GM23338 (cell line): Measurements from ENCODE around the gene SCN4B. TPM values are rescaled to one million over a fixed set of nuclear protein-coding genes. Genes with fewer than 3 reads are reported as not detected.

Experiments
- ATAC-seq: fragments of 200-7000 bp; cut with Tn5 transposase; 3 replicates; pipeline ENCODE4 v1.9.1; 2020
- DNase-seq: peaks from one replicate; pipeline ENCODE4 v3.0.0-alpha.2; 2015; ENCODE audit warnings: low spot score
- H2AFZ ChIP-seq: fragments of 200-600 bp; sonication (generic); 2 replicates; pipeline ENCODE4 v1.8.0; 2016; ENCODE audit warnings: antibody characterized with exemption, mild to moderate bottlenecking, moderate library complexity
- H3F3A ChIP-seq: fragments of 200-600 bp; sonication (generic); replicated peaks from 2 replicates; pipeline ENCODE4 v1.8.0; 2017; ENCODE audit warnings: antibody characterized with exemption, mixed run types, low read depth
- H3K27ac ChIP-seq: fragments of 200-600 bp; sonication (generic); 2 replicates; pipeline ENCODE4 v1.6.1; 2016; ENCODE audit warnings: low read depth
- H3K27me3 ChIP-seq: fragments of 200-600 bp; sonication (generic); 2 replicates; pipeline ENCODE4 v1.8.0; 2016; ENCODE audit warnings: mild to moderate bottlenecking, mixed run types, moderate library complexity; ENCODE audit not compliant: insufficient read depth
- H3K36me3 ChIP-seq: fragments of 200-600 bp; sonication (generic); 2 replicates; pipeline ENCODE4 v1.8.0; 2016; ENCODE audit warnings: mild to moderate bottlenecking; ENCODE audit not compliant: insufficient read depth
- H3K4me1 ChIP-seq: fragments of 200-600 bp; sonication (generic); 2 replicates; pipeline ENCODE4 v1.8.0; 2016; ENCODE audit warnings: mild to moderate bottlenecking, moderate library complexity; ENCODE audit not compliant: insufficient read depth
- H3K4me2 ChIP-seq: fragments of 200-600 bp; sonication (generic); 2 replicates; pipeline ENCODE4 v1.7.1; 2017; ENCODE audit warnings: mixed run types
- H3K4me3 ChIP-seq: fragments of 200-600 bp; sonication (generic); 2 replicates; pipeline ENCODE4 v1.6.1; 2016; ENCODE audit warnings: mixed run types
- H3K79me2 ChIP-seq: fragments of 200-600 bp; sonication (generic); replicated peaks from 2 replicates; pipeline ENCODE4 v1.8.0; 2017; ENCODE audit warnings: mild to moderate bottlenecking; ENCODE audit not compliant: insufficient read depth
- H3K9me2 ChIP-seq: fragments of 200-600 bp; sonication (generic); 2 replicates; pipeline ENCODE4 v1.8.0; 2017; ENCODE audit not compliant: insufficient read depth
- H4K20me1 ChIP-seq: fragments of 200-600 bp; sonication (generic); replicated peaks from 2 replicates; pipeline ENCODE4 v1.8.0; 2017; ENCODE audit warnings: mild to moderate bottlenecking; ENCODE audit not compliant: insufficient read depth
- H3K27ac Mint-ChIP-seq: 2 replicates; pipeline ENCODE4 v1.8.0; 2020; ENCODE audit warnings: inconsistent platforms, mild to moderate bottlenecking, moderate library complexity, mixed read lengths
- H3K27me3 Mint-ChIP-seq: 3 replicates; pipeline ENCODE4 v1.8.0; 2022; ENCODE audit warnings: low read depth, mild to moderate bottlenecking, moderate library complexity, mixed read lengths, inconsistent platforms; ENCODE audit not compliant: insufficient read depth, poor library complexity
- H3K36me3 Mint-ChIP-seq: 3 replicates; pipeline ENCODE4 v1.8.0; 2021; ENCODE audit warnings: low read depth, mild to moderate bottlenecking, inconsistent platforms, moderate library complexity, mixed read lengths
- H3K4me1 Mint-ChIP-seq: 3 replicates; pipeline ENCODE4 v1.8.0; 2020; ENCODE audit warnings: mild to moderate bottlenecking, inconsistent platforms, mixed read lengths
- H3K4me3 Mint-ChIP-seq: 3 replicates; pipeline ENCODE4 v1.8.0; 2021; ENCODE audit warnings: moderate library complexity, mild to moderate bottlenecking, inconsistent platforms, mixed read lengths
- H3K9me3 Mint-ChIP-seq: 3 replicates; pipeline ENCODE4 v1.8.0; 2020; ENCODE audit warnings: moderate library complexity, mild to moderate bottlenecking, inconsistent platforms, mixed read lengths
- CREB1 ChIP-seq: fragments of 250-450 bp; sonication (Bioruptor Pico); IDR thresholded peaks from 2 replicates; pipeline ENCODE4 v1.5.0; 2020; ENCODE audit warnings: low read depth, mild to moderate bottlenecking, moderate library complexity
- JUNB ChIP-seq: IDR thresholded peaks from one replicate; pipeline ENCODE4 v1.6.1; 2016; ENCODE audit warnings: antibody characterized with exemption; ENCODE audit not compliant: unreplicated experiment
- NANOG ChIP-seq: IDR thresholded peaks from 2 replicates; pipeline ENCODE4 v1.6.1; 2016; ENCODE audit warnings: antibody characterized with exemption, borderline replicate concordance
- POLR2AphosphoS5 ChIP-seq: IDR thresholded peaks from 2 replicates; pipeline ENCODE4 v1.6.1; 2016; ENCODE audit warnings: antibody characterized with exemption, low read depth
- ZNF114 ChIP-seq: fragments of 250-450 bp; sonication (Bioruptor Pico); IDR thresholded peaks from 2 replicates; pipeline ENCODE4 v1.5.0; 2020; ENCODE audit warnings: mild to moderate bottlenecking, moderate library complexity
- ZNF331 ChIP-seq: fragments of 250-450 bp; sonication (Bioruptor Pico); IDR thresholded peaks from 2 replicates; pipeline ENCODE4 v1.5.0; 2020; ENCODE audit warnings: low read depth, mild to moderate bottlenecking, moderate library complexity
- polyA plus RNA-seq: library from polyadenylated mRNA; unstranded; fragments of >200 nt; fragmentation: Nextera tagmentation; extraction: Ambion mirVana; gene quantifications from 2 replicates; pipeline ENCODE4 v1.2.1, GENCODE V29; 2016
- total RNA-seq: library from RNA; depleted of rRNA; stranded (reverse); fragments of >200 nt; shearing (Covaris generic); gene quantifications from 2 replicates; pipeline ENCODE4 v1.2.3, GENCODE V29; 2014
- TF ChIP-seq, protein P1 (sequence below): fragments of 250-450 bp; sonication (Bioruptor Pico); IDR thresholded peaks from 2 replicates; pipeline ENCODE4 v1.5.0; 2020; ENCODE audit warnings: mild to moderate bottlenecking, moderate library complexity
- TF ChIP-seq, protein P2 (sequence below), 2 experiments: fragments of 200-600 bp in 1 of 2; sonication (generic) in 1 of 2; conservative IDR thresholded peaks; 2 replicates each; pipeline versions ENCODE4 v1.5.1 to v1.6.1; 2016 to 2017; ENCODE audit warnings: antibody characterized with exemption in 2 of 2, low read depth in 2 of 2, mild to moderate bottlenecking in 2 of 2, moderate library complexity in 1 of 2

The SCN4B gene
- total and polyA plus RNA-seq, 2 experiments from 2014 or later = 0.45 to 3.0 TPM

DNA sequence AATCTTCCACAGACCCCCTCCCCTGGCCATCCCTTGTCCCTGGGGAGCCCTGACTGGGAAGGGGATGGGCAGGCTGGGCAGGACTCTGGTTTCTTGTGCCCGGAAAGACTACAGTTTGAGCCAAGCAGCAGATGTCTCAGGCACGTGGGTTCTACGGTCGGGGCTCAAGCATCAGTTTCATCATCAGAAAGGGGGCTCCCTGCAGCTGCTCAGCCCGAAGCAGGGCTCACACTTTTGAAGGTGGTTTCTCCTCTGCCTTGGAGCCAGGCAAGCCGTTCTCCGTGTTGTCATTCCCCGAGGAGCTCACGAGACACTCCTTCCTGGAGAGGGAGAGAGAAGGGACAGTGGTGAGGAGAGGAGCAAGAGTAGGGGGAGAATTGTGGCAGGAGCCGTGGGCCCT is 15.8 kb downstream of the SCN4B start (continued):
- TF ChIP-seq, protein P1, sequence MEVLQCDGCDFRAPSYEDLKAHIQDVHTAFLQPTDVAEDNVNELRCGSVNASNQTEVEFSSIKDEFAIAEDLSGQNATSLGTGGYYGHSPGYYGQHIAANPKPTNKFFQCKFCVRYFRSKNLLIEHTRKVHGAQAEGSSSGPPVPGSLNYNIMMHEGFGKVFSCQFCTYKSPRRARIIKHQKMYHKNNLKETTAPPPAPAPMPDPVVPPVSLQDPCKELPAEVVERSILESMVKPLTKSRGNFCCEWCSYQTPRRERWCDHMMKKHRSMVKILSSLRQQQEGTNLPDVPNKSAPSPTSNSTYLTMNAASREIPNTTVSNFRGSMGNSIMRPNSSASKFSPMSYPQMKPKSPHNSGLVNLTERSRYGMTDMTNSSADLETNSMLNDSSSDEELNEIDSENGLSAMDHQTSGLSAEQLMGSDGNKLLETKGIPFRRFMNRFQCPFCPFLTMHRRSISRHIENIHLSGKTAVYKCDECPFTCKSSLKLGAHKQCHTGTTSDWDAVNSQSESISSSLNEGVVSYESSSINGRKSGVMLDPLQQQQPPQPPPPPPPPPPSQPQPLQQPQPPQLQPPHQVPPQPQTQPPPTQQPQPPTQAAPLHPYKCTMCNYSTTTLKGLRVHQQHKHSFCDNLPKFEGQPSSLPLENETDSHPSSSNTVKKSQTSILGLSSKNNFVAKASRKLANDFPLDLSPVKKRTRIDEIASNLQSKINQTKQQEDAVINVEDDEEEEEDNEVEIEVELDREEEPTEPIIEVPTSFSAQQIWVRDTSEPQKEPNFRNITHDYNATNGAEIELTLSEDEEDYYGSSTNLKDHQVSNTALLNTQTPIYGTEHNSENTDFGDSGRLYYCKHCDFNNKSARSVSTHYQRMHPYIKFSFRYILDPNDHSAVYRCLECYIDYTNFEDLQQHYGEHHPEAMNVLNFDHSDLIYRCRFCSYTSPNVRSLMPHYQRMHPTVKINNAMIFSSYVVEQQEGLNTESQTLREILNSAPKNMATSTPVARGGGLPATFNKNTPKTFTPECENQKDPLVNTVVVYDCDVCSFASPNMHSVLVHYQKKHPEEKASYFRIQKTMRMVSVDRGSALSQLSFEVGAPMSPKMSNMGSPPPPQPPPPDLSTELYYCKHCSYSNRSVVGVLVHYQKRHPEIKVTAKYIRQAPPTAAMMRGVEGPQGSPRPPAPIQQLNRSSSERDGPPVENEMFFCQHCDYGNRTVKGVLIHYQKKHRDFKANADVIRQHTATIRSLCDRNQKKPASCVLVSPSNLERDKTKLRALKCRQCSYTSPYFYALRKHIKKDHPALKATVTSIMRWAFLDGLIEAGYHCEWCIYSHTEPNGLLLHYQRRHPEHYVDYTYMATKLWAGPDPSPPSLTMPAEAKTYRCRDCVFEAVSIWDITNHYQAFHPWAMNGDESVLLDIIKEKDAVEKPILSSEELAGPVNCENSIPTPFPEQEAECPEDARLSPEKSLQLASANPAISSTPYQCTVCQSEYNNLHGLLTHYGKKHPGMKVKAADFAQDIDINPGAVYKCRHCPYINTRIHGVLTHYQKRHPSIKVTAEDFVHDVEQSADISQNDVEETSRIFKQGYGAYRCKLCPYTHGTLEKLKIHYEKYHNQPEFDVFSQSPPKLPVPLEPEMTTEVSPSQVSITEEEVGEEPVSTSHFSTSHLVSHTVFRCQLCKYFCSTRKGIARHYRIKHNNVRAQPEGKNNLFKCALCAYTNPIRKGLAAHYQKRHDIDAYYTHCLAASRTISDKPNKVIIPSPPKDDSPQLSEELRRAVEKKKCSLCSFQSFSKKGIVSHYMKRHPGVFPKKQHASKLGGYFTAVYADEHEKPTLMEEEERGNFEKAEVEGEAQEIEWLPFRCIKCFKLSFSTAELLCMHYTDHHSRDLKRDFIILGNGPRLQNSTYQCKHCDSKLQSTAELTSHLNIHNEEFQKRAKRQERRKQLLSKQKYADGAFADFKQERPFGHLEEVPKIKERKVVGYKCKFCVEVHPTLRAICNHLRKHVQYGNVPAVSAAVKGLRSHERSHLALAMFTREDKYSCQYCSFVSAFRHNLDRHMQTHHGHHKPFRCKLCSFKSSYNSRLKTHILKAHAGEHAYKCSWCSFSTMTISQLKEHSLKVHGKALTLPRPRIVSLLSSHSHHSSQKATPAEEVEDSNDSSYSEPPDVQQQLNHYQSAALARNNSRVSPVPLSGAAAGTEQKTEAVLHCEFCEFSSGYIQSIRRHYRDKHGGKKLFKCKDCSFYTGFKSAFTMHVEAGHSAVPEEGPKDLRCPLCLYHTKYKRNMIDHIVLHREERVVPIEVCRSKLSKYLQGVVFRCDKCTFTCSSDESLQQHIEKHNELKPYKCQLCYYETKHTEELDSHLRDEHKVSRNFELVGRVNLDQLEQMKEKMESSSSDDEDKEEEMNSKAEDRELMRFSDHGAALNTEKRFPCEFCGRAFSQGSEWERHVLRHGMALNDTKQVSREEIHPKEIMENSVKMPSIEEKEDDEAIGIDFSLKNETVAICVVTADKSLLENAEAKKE (CRISPR knock-in tag) = no peak
- TF ChIP-seq ZNF114 (CRISPR knock-in tag) = no peak
- no peak for TF ChIP-seq NANOG
- TF ChIP-seq JUNB = no peak
- no peak for TF ChIP-seq ZNF331
- TF ChIP-seq, protein P2, sequence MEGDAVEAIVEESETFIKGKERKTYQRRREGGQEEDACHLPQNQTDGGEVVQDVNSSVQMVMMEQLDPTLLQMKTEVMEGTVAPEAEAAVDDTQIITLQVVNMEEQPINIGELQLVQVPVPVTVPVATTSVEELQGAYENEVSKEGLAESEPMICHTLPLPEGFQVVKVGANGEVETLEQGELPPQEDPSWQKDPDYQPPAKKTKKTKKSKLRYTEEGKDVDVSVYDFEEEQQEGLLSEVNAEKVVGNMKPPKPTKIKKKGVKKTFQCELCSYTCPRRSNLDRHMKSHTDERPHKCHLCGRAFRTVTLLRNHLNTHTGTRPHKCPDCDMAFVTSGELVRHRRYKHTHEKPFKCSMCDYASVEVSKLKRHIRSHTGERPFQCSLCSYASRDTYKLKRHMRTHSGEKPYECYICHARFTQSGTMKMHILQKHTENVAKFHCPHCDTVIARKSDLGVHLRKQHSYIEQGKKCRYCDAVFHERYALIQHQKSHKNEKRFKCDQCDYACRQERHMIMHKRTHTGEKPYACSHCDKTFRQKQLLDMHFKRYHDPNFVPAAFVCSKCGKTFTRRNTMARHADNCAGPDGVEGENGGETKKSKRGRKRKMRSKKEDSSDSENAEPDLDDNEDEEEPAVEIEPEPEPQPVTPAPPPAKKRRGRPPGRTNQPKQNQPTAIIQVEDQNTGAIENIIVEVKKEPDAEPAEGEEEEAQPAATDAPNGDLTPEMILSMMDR (conservative IDR thresholded peaks at IDR 0.05; ENCODE audit: low read depth in 2 of 2) = no peak
- no peak for TF ChIP-seq CREB1 (CRISPR knock-in tag)
- TF ChIP-seq POLR2AphosphoS5 = no peak

DNA sequence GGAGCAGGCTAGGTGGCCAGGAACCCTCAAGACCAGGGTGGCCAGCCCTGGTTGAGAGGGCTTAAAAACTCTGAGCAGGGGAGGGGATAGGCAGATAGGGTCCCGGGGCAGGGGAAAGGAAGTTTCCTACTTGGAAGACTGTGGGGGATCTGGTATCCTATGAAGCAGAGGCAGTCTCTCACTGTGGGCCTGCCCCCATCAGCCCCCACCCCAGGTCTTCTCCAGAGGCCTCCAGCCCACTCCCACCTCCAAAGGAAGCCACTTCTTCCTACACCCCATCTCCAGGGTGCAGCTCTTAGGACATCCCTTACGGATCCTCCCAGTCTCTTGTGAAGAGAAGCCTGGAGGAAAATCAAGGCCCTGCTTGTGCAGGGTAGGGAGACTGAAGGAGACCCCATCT is 16.3 kb downstream of the SCN4B start:
- peaks cover 8% of the 10 kb centered on the region for H3K27me3 Mint-ChIP-seq
- TF ChIP-seq, protein P1 (CRISPR knock-in tag) = no peak

More for the DNA sequence above, 16.3 kb downstream of the SCN4B start:
- no peak overlapping the region for H3K27ac Mint-ChIP-seq
- H3K4me3 ChIP-seq = no peak overlapping the region
- H4K20me1 ChIP-seq = no peaks in the 10 kb centered on the region
- no peaks in the 10 kb centered on the region for H3K9me3 Mint-ChIP-seq
- H3K27ac ChIP-seq = no peak overlapping the region
- no peak overlapping the region for H3K4me2 ChIP-seq
- no peak overlapping the region for H2AFZ ChIP-seq
- no peaks in the 10 kb centered on the region for H3K36me3 ChIP-seq
- ATAC-seq (no peak), DNase-seq (no peak)
- H3K79me2 ChIP-seq = no peaks in the 10 kb centered on the region
- no peaks in the 10 kb centered on the region for H3F3A ChIP-seq
- no peaks in the 10 kb centered on the region; the same call in 2 of the 3 replicates for H3K36me3 Mint-ChIP-seq
- H3K4me3 Mint-ChIP-seq = no peak overlapping the region
- no peaks in the 10 kb centered on the region for H3K9me2 ChIP-seq
- H3K27me3 ChIP-seq = no peaks in the 10 kb centered on the region
- peaks cover 6% of the 10 kb centered on the region for H3K4me1 Mint-ChIP-seq
- no peaks in the 10 kb centered on the region for H3K4me1 ChIP-seq
